Measurements from ENCODE around the gene OSTC. TPM values are rescaled to one million over a fixed set of nuclear protein-coding genes. Genes with fewer than 3 reads are reported as not detected.

The OSTC gene
- total RNA-seq, 4 donors from 2014 or later, result 31.2 to 53.9 (median 37.2) TPM

DNA sequence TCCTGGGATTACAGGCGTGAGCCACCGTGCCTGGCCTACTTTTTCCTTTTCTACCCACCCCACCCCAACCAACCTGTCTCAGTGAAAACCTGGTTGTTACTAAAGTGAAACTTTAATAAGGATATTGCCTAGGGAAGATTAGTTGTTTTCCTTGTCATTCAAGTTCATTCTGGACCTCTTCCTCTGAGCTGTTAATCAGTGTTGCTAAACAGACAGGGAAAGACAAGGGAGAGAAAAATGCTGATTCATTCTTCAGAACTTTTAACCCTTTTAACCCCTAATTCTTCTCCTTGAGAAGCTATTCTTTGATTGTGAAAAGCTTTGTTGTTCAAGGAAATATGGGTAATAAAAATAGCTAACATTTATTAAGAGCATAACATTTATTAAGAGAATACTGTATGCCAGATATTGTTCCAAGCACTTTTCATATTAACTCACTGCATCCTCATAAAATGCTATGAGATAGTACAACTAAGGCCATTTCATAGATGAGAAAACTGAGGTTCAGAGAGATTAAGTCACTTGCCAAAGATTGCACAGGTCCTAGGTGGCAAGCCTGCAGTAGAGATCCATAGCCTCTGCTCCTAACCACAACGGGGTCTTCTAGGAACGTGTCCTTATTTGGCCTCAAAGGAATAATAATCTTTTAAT, 34.8 kb downstream of the OSTC start:
- TF ChIP-seq POLR2A (IDR thresholded peaks at IDR 0.05), result no peak
- TF ChIP-seq, protein P1, sequence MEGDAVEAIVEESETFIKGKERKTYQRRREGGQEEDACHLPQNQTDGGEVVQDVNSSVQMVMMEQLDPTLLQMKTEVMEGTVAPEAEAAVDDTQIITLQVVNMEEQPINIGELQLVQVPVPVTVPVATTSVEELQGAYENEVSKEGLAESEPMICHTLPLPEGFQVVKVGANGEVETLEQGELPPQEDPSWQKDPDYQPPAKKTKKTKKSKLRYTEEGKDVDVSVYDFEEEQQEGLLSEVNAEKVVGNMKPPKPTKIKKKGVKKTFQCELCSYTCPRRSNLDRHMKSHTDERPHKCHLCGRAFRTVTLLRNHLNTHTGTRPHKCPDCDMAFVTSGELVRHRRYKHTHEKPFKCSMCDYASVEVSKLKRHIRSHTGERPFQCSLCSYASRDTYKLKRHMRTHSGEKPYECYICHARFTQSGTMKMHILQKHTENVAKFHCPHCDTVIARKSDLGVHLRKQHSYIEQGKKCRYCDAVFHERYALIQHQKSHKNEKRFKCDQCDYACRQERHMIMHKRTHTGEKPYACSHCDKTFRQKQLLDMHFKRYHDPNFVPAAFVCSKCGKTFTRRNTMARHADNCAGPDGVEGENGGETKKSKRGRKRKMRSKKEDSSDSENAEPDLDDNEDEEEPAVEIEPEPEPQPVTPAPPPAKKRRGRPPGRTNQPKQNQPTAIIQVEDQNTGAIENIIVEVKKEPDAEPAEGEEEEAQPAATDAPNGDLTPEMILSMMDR (IDR thresholded peaks at IDR 0.05), result no peak
- Histone ChIP-seq H3K9me3 (no peaks in the 10 kb centered on the region), H3K36me3 (no peaks in the 10 kb centered on the region), H3K4me3 (no peak overlapping the region), H3K27ac (no peak overlapping the region), H3K4me1 (no peaks in the 10 kb centered on the region), H3K27me3 (no peaks in the 10 kb centered on the region)
- DNase-seq, result no peak

DNA sequence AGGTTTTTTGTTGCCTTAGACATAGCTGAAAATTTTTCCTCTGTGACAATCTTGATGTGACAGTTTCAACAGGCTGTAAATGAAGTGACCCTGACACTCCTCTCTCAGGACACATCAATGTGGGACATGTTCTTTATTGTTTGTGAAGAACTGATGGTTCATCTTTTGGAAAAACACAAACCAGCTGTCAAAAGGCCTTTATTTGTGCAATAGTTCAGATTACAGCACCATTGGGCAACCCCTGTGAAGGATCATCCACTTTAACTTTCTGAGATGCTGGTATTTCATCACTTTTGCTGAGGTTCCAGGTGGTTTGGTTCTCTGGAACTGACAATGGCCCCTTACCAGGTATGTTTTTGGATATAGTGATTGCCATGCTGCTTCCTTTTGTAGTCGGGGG, 40.3 kb downstream of the OSTC start:
- Histone ChIP-seq H3K36me3 (no peaks in the 10 kb centered on the region), H3K4me1 (no peaks in the 10 kb centered on the region), H3K27me3 (no peaks in the 10 kb centered on the region), H3K9me3 (no peaks in the 10 kb centered on the region), H3K27ac (no peak overlapping the region), H3K4me3 (no peak overlapping the region)
- no peak for DNase-seq
- TF ChIP-seq, protein P1 (IDR thresholded peaks at IDR 0.05), result no peak
- TF ChIP-seq POLR2A (IDR thresholded peaks at IDR 0.05), result no peak

GRCh38 chr4:108693211-108693610, 42.8 kb downstream of the OSTC start:
- H3K27me3 ChIP-seq, result no peaks in the 10 kb centered on the region
- no peak for DNase-seq
- no peak overlapping the region for H3K27ac ChIP-seq
- no peaks in the 10 kb centered on the region for H3K36me3 ChIP-seq
- H3K4me3 ChIP-seq, result no peak overlapping the region
- no peaks in the 10 kb centered on the region for H3K9me3 ChIP-seq
- TF ChIP-seq, protein P1 (IDR thresholded peaks at IDR 0.05), result no peak
- TF ChIP-seq POLR2A (IDR thresholded peaks at IDR 0.05), result no peak
- H3K4me1 ChIP-seq, result no peaks in the 10 kb centered on the region

- Histone ChIP-seq H3K27me3 (no peaks in the 10 kb centered on the region), H3K36me3 (no peaks in the 10 kb centered on the region), H3K4me3 (no peak overlapping the region), H3K9me3 (no peaks in the 10 kb centered on the region), H3K4me1 (no peaks in the 10 kb centered on the region), H3K27ac (no peak overlapping the region)
- TF ChIP-seq, protein P1 (IDR thresholded peaks at IDR 0.05), result no peak
- no peak for TF ChIP-seq POLR2A (IDR thresholded peaks at IDR 0.05)
- DNase-seq, result no peak
Measured at GRCh38 chr4:108693819-108694218, 43.4 kb downstream of the OSTC start.

GRCh38 chr4:108694423-108694822, 44.0 kb downstream of the OSTC start:
- no peaks in the 10 kb centered on the region for H3K9me3 ChIP-seq
- no peak for DNase-seq
- TF ChIP-seq POLR2A (IDR thresholded peaks at IDR 0.05), result no peak
- TF ChIP-seq, protein P1 (IDR thresholded peaks at IDR 0.05), result no peak
- no peaks in the 10 kb centered on the region for H3K27me3 ChIP-seq
- no peaks in the 10 kb centered on the region for H3K4me1 ChIP-seq
- H3K4me3 ChIP-seq, result no peak overlapping the region
- no peaks in the 10 kb centered on the region for H3K36me3 ChIP-seq
- no peak overlapping the region for H3K27ac ChIP-seq

DNA sequence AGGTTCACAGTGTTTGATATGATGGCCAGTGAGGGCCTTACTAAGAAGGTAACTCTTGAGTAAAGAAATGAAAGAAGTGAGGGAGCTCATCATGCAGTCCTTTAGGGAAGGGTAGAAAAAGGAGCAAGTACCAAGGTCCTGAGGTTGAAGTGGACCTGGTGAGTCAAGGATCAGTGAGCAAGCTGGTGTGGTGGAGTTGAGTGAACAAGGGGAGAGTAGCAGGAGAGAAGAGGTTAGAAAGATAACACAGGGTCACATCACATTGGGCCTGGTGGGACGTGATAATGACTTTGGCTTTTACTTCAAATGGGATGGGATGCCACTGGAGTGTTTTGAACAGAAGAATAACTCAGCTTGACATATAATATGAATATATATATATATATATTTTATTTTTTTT, 44.7 kb downstream of the OSTC start:
- H3K4me1 ChIP-seq, result no peaks in the 10 kb centered on the region
- DNase-seq, result no peak
- H3K36me3 ChIP-seq, result no peaks in the 10 kb centered on the region
- no peaks in the 10 kb centered on the region for H3K27me3 ChIP-seq
- TF ChIP-seq, protein P1 (IDR thresholded peaks at IDR 0.05), result no peak
- TF ChIP-seq POLR2A (IDR thresholded peaks at IDR 0.05), result no peak
- H3K4me3 ChIP-seq, result no peak overlapping the region
- no peak overlapping the region for H3K27ac ChIP-seq
- H3K9me3 ChIP-seq, result no peaks in the 10 kb centered on the region

All from Peyer's patch (tissue), 4 donors.